Hepatic stellate cell (primary cell): ENCODE results near the gene AIF1L.

ENCODE experiments used
- DNase-seq: peaks from one replicate; pipeline ENCODE4 v3.0.0; 2011; ENCODE audit warnings: low spot score

Gene AIF1L

GRCh38 chr9:131096269-131097125 is at the start of gene AIF1L:
AIF1L (plus strand) TSS chr9:131096531; CDS start chr9:131096630, 99 bp downstream.
- no peak for DNase-seq

GRCh38 chr9:131046581-131047202 is 49.6 kb upstream of the AIF1L start:
- peak; percentile 75 for DNase-seq

- DNase-seq: no peak
Measured at GRCh38 chr9:131048332-131048731, 48.0 kb upstream of the AIF1L start.

- no peak for DNase-seq
Measured at GRCh38 chr9:131048820-131049219, 47.5 kb upstream of the AIF1L start.

GRCh38 chr9:131049829-131050715 is 46.3 kb upstream of the AIF1L start:
- no peak for DNase-seq

- DNase-seq: no peak
Measured at GRCh38 chr9:131050831-131051230, 45.5 kb upstream of the AIF1L start.

GRCh38 chr9:131051592-131052517 is 44.5 kb upstream of the AIF1L start:
- no peak for DNase-seq

- no peak for DNase-seq
Measured at GRCh38 chr9:131053896-131054295, 42.4 kb upstream of the AIF1L start.

GRCh38 chr9:131056781-131057506 is 39.4 kb upstream of the AIF1L start:
- no peak for DNase-seq

- DNase-seq: no peak
Measured at GRCh38 chr9:131060900-131061630, 35.3 kb upstream of the AIF1L start.

GRCh38 chr9:131062969-131063368 is 33.4 kb upstream of the AIF1L start:
- no peak for DNase-seq

GRCh38 chr9:131065599-131065998 is 30.7 kb upstream of the AIF1L start:
- no peak for DNase-seq

- no peak for DNase-seq
Measured at GRCh38 chr9:131067625-131068024, 28.7 kb upstream of the AIF1L start.

- DNase-seq: no peak
Measured at GRCh38 chr9:131068076-131068816, 28.1 kb upstream of the AIF1L start.

GRCh38 chr9:131069699-131070098 is 26.6 kb upstream of the AIF1L start:
- DNase-seq: no peak

- no peak for DNase-seq
Measured at GRCh38 chr9:131072107-131072870, 24.0 kb upstream of the AIF1L start.

- DNase-seq: no peak
Measured at GRCh38 chr9:131072871-131073237, 23.5 kb upstream of the AIF1L start.

- no peak for DNase-seq
Measured at GRCh38 chr9:131076347-131077195, 19.8 kb upstream of the AIF1L start.
